Islet precursor cell (in vitro differentiated cells): ENCODE data around the gene MAPT.

ENCODE experiments used
- DNase-seq: peaks from one replicate; pipeline ENCODE4 v3.0.0-alpha.2; 2018

Gene MAPT

DNA sequence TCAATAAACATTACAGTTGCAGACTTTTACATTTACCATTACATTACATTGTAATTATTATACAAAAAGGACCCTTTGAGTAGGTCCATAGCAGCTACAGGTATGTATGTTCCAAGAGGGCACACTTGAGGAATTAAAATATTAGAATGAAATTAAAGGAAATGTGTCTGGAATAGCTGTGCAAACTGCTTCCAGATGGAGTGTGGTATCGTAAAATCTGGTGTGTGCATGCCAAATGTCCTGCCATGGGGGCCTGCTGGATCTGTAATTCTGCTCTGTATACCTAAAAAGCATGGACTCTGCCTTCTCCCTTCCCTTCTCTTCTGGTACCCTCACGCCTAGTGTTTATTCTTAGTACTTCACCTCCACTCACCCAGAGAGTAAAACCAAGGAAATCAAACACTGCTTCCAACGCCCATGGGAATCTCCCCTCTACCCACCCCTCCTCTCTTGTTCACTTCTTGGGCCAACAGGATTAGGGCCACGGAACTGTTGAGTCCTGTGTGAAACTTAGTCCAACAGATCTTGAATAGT, 143.4 kb downstream of the MAPT start:
- no peak for DNase-seq

DNA sequence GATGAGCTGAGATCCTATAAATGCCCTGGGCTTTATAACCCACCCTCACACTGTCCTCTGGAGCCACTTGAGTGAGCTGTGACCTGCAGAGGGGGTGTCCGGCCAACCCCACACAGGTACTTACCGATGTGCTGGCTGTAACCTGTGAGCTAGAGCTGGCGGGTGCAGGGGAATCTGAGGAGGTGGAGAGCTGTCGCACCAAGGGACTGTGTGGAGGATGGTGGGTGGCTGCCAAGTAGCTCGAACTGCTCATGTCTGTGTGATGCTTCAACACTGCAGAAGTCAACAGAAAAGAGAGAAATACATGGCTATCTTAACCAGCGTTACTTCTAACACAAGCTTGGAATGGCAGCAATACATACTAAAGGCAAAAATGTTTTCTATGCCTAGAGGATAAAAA, 144.1 kb downstream of the MAPT start:
- DNase-seq: no peak

DNA sequence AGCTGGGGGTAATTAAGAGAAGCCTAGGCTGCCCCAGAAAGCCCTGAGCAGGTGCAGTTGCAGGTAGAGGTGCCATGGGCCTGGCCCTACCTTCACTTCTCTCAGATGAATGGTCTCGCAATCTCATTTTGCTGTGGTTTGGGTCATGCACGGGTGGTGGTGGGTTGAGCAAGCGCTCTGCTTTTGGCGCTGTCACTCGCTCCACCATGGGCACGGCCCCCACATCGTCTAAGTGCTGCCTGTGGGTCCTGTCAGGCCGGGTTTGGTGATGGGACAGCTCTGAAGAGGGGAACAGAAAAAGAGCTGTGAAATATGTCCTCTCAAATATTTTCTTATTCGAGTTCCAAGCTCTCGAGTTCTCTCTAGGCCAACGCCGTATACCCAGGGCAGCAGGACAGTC, 144.6 kb downstream of the MAPT start:
- no peak for DNase-seq

DNA sequence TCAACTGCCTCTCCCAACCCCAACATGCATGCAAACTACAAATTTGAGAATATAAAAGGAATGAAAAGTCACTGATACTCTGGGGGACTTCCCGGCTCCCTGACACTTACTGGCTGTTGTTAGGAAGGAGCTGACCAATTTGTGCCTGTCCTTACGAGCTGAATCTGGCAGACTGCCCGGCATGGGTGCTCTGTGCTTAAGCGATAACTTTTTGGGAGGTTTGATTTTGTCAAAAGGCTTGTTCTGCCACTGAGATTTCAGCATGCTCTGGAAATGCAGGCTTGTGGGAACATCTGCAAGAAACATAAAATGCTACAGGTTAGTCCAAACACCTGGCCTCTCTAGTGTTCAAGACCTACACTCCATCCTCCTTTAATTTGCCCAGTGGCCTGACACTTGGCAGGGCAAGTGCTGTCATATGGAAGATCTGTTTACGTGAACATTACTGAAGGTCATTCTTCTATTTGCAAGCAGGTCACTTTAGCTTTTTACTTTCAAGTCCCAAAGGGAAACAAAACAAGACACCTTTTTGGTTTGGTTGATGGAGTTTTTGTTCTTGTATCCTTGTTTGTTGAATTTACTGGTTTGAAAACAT, 145.3 kb downstream of the MAPT start:
- no peak for DNase-seq

DNA sequence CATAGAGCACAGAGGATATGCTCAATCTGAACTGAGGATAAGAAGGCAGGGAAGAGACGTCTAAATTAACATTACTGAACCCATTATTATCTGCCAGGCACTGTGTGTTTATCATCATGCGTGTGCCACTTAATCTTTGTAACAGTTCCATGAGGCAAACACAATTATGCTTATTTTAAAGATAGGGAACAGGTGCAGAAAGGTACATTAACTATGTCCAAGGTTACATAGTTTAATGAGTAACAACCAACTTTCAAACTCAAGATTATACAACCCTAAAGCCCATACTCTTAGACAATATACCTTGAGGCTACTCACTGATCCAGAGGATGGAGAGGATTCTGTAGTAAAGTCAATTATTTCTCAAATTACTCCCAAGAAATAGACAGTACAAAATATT, 147.9 kb downstream of the MAPT start:
- no peak for DNase-seq

DNA sequence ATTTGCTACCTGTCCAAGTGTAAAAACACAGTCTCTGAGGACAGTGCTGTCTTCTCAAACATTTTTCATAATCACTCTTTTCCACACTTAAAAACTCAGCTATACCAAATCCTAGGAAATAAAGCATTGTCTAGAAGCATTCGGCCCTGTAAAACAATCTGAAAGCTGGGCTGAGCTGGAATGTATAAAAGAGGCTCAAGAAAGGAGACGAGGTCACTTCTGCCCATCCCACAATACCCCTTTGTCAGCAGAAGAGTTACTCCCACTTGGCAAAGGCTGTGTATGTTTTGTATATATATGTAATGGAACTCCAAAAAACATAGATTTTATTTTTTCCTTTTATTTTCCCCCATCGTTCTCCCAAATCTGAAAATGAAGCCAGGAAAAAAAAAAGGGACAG, 148.6 kb downstream of the MAPT start:
- no peak for DNase-seq

DNA sequence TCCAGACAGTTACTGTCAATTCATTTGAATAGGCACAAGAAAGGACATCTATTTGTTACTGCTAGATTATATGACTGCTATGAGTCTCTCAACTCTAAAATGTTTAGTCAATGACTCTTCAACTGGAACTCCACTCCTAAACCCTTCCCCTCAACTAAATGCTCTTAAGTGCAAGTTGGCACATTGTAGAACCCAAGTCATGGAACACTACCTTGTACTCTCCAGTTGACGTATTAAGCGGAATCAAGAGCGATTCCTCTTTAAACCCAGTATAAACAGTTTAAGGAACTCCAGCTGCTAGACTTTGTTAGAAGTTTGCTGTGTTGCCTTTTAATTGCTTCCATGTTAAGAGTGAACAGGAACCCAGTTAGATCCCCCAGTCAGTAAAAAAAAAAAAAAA, 149.3 kb downstream of the MAPT start:
- no peak for DNase-seq

DNA sequence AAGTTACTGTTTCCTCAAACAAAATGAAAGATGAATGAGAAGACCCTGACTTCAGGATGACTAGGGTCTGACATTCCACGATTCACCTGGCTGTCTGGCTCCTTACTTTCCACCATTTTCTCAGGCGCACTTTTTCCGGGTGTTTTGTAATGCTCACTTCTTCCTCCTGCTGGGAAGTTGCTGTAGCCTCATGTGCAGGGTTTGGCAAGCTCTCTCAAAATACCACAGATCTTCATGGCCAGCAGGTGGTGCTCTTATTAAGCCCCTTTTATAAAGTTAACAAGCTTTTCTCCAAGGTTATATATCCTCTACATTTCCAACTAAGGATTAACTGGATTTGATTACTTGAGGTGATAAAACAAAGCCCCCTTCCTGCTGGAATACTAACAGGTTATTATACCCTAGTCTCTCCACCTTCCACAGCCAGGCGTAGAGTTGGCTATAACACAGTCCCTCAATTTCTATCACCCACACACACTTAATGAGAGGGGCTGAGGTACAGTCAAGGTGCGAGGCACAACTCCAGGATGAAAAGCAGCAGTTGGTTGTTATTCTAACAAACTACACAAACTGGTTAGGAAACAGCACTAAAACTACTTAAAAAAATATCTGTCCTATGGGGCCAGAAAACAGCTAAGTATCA, 150.1 kb downstream of the MAPT start:
- DNase-seq: peak; percentile 88

DNA sequence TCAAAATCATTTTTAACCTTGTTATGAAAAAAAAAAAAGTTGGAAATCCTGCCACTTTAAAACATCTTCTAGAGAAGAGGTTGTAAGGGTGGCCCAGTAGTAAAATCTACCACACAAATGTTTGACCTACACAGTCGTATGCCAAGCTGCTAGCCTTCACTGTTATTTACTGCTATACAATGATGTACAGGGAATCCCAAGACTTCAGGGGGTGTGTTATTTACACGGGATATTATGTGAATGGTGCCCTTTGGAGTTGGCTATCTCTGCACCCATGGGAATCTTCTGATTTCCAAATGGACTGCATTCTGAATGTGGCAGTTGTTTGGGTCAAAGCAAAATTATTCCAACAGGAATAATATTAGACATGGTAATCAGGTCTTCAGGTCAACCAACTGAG, 150.6 kb downstream of the MAPT start:
- DNase-seq: no peak

DNA sequence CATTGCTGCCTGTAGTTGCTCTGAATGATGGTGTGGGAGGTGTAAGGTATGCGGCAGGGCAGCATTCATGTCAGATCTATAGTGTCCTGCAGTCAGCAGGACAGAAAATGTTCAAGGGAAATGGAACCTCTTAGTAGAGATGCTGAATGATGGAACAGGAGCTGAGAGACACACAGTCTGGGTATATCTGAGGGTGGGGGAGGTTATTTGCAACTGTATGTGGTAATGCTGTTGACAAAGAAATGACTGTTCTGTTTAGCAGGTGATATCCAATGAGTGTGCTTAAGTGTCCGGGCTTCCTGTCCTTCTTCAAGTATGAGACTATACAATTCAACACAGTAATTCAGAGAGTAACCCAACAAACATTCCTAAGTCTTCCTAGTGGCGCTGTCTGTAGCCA, 151.3 kb downstream of the MAPT start:
- peak; percentile 82 for DNase-seq

DNA sequence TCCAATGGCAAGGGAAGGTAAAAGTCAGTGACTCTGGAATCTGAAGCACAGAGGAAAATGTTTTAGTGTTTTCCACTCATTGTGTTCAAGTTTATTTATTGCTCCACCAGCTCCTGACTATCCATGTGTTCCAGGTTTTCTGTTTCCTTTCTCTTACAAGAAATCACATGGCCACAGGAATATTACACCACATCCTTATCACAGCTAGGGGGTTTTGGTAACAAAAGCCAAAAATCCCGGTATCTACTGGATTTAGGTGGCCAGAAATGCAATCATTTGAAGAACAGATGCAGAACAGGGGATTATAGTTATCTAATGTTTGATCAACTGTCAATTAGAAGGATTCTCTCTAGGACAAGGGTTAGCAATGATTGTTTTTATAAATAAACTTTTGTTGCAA, 152.6 kb downstream of the MAPT start:
- DNase-seq: no peak

DNA sequence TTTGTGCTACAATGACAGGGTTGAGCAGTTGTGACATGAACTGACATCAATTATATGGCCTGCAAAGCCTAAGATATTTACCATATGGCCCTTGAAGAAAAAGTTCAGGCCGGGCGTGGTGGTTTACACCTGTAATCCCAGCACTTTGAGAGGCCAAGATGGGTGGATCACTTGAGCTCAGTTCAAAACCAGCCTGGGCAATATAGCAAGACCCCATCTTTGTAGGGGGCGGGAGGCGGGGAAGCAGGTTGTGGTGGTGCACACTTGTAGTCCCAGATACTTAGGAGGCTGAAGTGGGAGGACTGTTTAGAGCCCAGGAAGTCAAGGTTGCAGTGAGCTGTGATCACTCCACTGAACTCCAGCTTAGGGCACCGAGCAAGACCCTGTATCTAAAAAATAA, 153.0 kb downstream of the MAPT start:
- no peak for DNase-seq

DNA sequence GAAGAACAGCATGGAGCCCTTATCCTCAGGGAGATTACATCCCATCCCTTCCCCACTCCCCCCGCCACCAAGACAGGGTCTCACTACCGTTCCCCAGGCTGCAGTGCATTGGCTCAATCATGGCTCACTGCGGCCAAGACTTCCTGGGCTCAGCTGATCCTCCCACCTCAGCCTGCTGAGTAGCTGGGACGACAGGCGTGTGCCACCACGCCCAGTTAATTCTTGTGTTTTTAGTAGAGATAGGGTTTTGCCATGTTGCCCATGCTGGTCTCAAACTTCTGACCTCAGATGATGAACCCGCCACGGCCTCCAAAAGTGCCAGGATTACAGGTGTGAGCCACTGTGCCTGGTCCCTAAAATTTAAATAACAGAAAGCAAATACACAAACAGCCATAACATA, 153.5 kb downstream of the MAPT start:
- no peak for DNase-seq

DNA sequence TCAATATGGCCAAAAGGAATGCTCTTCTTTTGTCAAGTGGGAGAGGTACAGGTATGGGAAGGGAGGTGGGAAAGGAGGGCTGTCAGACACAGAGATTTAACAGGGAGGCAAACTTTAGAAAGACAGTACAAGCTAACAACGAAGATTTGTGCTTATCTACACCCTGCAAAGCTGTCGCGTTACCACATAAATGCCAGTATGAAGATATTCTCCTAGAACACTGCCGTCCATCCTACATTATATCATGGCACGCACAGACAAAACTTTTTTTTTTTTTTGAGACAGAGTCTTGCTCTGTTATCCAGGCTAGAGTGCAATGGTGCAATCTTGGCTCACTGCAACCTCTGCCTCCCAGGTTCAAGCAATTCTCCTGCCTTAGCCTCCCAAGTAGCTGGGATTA, 155.3 kb downstream of the MAPT start:
- no peak for DNase-seq

DNA sequence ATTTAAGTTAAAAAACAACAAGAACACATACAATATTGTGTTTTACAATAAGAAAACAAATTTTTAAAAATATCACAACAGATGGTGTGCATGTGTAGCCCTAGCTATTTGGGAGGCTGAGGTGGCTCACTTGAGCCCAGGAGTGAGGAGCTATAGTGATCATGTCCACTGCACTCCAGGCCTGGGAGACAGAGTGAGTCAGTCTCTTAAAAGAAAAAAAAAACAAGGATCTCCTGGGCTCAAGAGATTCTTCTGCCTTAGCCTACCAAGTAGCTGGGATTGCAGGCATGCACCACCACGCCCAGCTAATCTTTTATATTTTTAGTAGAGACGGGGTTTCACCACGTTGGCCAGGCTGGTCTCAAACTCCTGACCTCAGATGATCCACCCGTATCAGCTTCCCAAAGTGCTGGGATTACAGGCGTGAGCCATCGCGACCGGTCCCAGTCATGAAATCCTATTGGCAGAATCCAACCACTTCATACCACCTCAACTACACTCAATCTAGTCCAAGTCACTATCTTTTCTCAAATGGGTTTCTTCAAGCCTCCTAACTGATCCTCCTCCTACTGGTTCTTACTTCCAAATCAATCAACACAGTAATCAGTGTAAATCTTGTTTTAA, 159.7 kb downstream of the MAPT start:
- no peak for DNase-seq

DNA sequence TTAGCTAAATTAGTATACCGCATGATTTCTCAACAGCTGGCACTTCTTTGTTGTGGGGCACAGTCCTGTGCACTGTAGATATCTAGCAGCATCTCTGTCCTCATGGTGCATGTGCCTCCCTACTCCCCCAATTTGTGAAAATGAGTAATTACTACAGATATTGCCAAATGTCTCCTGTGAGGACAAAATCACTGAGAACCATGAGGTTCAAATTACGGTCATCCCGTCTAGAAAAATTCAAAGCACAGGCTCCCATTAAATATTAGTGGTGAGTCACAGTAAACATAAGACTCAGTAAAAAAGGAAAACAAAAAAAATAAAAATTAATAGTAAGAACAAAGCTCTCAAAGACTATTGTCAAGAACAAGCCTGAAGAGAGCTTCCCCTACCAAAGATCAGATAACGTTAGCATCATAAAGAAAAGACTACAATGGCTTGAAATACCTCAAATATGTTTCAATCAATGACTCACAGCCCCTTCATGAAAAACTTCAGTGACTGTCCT, 162.5 kb downstream of the MAPT start:
- DNase-seq: no peak

DNA sequence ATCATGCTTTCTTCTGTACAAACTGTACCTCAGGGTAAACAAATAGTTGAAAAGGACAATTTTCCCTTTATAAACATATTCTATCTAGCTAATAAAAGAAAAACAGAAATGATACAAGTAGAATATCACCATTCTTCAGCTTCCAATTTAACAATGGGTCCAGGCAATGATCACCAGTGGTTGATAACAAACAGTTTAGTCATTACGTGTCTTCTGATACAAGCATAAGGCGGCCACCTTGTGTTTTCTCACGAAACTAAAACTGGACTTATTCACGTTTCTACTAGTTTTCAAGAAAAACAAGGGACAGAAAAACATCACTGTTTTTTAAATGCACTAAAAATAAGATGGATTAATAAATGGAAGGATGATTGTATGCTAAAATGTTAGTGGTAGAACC, 163.0 kb downstream of the MAPT start:
- no peak for DNase-seq

DNA sequence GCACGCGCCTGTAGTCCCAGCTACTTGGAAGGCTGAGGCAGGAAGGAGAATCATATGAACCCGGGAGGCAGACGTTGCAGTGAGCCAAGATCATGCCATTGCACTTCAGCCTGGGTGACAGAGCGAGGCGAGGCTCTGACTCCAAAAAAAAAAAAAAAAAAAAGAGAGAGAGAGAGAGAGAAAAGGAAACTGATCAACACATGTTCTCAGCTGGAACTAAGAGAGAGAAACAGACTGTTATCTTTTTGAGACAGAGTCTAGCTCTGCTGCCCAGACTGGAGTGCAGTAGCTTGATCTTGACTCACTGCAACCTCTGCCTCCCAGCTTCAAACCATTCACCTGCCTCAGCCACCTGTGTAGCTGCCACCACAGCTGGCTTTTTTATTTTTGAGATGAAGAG, 165.1 kb downstream of the MAPT start:
- no peak for DNase-seq

DNA sequence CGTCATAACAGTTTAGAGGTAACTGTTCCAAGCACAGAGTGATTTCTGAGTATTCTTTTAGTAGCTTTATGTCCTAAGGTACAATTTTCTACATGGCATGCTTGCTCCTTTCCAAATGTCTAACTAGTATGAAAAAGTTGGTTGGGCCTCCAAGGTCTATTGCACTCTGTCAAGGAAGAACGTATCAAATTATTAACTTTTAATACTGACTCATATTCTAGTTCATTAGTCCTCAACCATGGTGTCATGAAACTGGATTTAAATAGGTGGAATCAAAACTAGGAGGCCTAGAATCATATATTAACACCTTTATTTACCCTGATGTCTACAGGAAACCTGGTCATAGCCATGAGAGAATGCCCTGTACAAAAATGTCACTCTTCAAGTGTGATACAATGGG, 166.1 kb downstream of the MAPT start:
- no peak for DNase-seq

DNA sequence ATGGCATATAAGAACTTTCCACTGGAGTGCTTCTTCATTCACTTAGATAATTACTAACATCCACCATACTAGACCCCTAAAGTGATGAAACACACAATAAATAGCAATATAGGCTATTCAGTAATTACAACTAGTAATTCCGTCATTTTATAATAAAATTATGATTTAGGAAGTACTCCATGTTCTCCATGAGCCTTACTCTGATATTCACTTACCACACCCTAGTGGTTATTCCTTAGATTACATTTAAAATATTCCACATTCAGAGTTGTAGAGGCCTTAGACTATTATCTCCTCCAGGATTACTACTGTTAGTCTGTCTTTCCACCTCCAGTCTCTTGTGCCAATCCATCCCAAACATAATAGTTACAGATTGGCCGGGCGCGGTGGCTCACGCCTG, 167.1 kb downstream of the MAPT start:
- no peak for DNase-seq

DNA sequence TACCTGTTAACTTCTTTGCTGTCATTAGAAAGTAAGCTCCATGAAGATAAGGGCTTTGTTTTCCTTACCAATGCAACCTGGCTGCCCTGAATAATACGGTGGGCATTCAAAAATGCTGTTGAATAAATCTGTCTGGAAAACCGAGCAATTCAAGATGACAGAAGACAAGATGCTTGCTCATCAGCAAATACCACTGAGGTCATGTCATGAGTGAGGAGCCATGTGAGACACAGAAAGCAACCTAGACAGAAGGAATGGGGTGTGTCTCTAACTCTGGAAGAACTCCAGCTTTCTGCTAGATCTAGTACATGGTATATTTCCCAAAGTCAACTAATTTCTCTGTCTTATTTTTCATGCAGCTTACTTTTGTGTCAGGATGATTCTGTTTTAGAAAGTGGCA, 168.9 kb downstream of the MAPT start:
- peak; percentile 77 for DNase-seq

DNA sequence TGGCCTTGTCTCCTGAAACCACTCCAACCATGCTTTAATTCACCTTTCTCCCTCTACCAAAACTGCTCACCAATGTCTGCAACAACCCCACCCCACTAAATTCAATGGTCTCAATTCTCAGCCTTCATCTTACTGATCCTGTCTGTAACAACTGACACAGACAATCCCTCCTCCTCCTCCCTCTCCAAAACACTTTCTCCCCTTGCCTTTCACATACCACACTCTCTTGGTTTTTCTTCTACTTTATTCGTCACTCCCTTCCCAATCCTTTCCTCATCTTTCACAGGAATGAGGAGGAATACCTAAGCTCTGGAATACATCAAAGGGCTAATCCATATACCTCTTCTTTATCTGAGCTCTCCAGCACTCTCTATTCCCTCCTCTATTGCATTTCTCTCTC, 170.1 kb downstream of the MAPT start:
- no peak for DNase-seq

DNA sequence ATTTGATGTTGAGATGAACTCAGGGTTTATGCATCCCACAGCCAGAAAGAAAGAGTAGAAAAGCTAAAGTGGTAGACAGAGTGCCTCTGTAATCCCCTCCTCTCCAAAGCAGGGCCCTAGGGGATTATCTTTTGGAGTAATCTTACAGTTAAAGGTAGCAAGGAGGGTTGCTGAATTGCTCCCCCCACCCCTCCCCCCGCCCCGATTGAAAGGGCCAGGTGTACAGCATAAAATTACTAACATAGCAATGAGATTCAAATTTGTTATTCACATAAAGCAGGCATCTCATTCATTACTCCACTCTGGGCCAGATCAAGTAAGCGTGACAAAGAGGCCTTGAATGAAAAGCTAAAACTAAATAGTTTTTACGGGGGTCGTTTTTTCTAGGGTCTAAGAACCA, 177.4 kb downstream of the MAPT start:
- DNase-seq: no peak

DNA sequence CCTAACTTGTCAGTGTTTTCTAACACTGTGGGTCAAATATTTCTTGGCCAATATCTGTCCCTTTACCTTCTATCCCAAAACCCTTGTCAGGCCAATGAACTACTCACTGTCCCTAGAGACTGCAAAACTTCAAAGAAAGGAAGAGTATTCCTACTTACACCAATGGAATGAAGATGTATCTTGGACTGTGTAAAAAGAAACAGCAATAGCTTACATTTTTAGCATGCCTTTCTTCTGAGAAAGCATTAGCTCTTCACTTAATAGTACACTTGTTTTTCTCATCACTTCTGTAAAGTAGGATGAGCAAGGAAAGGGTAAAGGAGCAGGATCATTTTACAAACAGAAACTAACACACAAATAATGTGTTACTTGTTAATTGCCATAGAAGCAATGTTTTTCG, 178.6 kb downstream of the MAPT start:
- DNase-seq: no peak

DNA sequence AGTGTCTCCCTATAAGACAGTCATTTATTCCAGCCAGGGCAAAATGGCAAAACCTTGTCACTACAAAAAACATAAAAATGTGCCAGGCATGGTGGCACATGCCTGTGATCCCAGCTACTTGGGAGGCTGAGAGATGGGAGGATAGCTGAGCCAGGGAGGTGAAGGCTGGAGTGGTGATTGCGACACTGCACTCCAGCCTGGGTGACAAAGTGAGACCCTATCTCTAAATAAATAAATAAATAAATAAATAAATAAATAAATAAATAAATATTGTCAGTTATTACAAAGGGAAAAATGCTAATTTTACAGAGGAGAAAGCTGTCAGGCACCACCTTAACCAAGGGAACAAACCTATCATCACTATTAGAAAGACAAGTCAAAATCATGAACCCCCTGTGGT, 180.2 kb downstream of the MAPT start:
- DNase-seq: no peak
